Measurements from ENCODE around the gene DAGLB. TPM values are rescaled to one million over a fixed set of nuclear protein-coding genes. Genes with fewer than 3 reads are reported as not detected.
"Not testable (repeated sequence)": the region's sequence is repeated elsewhere in the genome, so short reads cannot be mapped to it uniquely, and the experiment has no call there.

DAGLB gene
- total and polyA plus RNA-seq, 7 experiments from 2014 or later, result 10.5 to 44.3 (median 37.7) TPM

DNA sequence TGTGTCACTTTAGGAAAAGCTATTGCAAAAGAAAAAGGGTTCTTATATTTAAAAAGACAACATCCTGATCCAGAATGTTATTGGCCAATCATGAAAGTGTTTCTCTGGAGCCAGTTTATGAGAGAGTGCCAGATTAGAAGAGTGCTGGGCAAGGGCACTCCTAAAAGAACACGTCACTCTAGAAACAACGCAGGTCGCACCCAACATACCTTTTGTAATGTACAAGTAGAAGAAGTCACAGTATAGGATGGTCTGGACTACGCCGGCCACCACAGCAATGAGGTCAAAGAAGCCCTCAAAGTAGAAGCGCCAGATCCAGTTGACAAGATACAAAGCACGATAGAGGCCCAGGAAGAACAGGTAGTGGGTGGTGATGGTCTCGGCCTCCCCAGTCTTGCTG is 18.1 kb upstream of the DAGLB start:
- peaks cover 0 to 6% (median 0%) of the 10 kb centered on the region in 7 donors for H3K4me1 Mint-ChIP-seq
- H3K36me3 Mint-ChIP-seq, result peaks cover 0 to 58% (median 34%) of the 10 kb centered on the region in 5 donors
- Histone ChIP-seq H3K27me3 (ENCODE audit: control insufficient read depth in 2 of 2, insufficient read depth in 2 of 2, low read length in 2 of 2) (no peaks in the 10 kb centered on the region), H3K4me3 (ENCODE audit: low read length) (no peak overlapping the region), H3K36me3 (ENCODE audit: control insufficient read depth in 2 of 3, insufficient read depth in 3 of 3, low read length in 3 of 3) (peaks cover 18 to 69% (median 23%) of the 10 kb centered on the region in 3 experiments), H3K9me3 (ENCODE audit: control insufficient read depth in 2 of 3, low read length in 3 of 3) (no peaks in the 10 kb centered on the region), H3K4me1 (ENCODE audit: control insufficient read depth in 2 of 2, insufficient read depth in 2 of 2, low read length in 2 of 2) (no peaks in the 10 kb centered on the region), H3K27ac (ENCODE audit: low read depth, low read length) (no peak overlapping the region)
- H3K27ac Mint-ChIP-seq, result peak overlapping the region in 1 of 9 donors; percentile 65
- ATAC-seq (no peak), DNase-seq (no peak)
- ChIA-PET CTCF (no interaction called here), POLR2A (no interaction called here)
- intact Hi-C loops (cut with micrococcal nuclease), result no loop called here
- H3K27me3 Mint-ChIP-seq, result no peaks in the 10 kb centered on the region
- no peaks in the 10 kb centered on the region for H3K9me3 Mint-ChIP-seq
- no peak overlapping the region for H3K4me3 Mint-ChIP-seq

DNA sequence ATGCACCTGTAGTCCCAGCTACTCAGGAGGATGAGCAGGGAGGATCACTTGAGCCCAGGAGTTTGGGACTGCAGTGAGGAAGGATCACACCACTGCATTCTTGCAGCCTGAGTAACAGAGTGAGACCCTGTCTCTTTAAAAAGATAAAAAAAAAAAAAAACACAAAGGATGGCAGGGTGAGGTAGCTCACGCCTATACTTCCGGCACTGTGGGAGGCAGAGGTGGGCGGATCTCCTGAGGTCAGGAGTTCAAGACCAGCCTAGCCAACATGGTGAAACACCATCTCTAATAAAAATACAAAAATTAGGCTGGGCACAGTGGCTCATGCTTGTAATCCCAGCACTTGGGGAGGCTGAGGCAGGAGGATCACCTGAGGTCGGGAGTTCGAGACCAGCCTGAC is 15.9 kb upstream of the DAGLB start:
- POLR2A ChIA-PET; H3K27me3 Mint-ChIP-seq; H3K27ac ChIP-seq (ENCODE audit: low read depth, low read length); H3K4me1 Mint-ChIP-seq; DNase-seq; H3K4me1 ChIP-seq (ENCODE audit: control insufficient read depth in 2 of 2, insufficient read depth in 2 of 2, low read length in 2 of 2); H3K9me3 ChIP-seq (ENCODE audit: control insufficient read depth in 2 of 3, low read length in 3 of 3); H3K4me3 Mint-ChIP-seq; H3K27me3 ChIP-seq (ENCODE audit: control insufficient read depth in 2 of 2, insufficient read depth in 2 of 2, low read length in 2 of 2); H3K9me3 Mint-ChIP-seq; H3K4me3 ChIP-seq (ENCODE audit: low read length); H3K27ac Mint-ChIP-seq; ATAC-seq; intact Hi-C loops (cut with micrococcal nuclease): not testable (repeated sequence)
- CTCF ChIA-PET, result interaction anchor here (0.6 kb wide), 2 partner anchors 466 to 710 kb away, joined by 3 read pairs; no protein-coding TSS in a partner anchor
- H3K36me3 Mint-ChIP-seq, result peaks cover 0 to 41% (median 23%) of the 10 kb centered on the region in 5 donors
- peaks cover 9 to 54% (median 17%) of the 10 kb centered on the region in 3 experiments for H3K36me3 ChIP-seq (ENCODE audit: control insufficient read depth in 2 of 3, insufficient read depth in 3 of 3, low read length in 3 of 3)

DNA sequence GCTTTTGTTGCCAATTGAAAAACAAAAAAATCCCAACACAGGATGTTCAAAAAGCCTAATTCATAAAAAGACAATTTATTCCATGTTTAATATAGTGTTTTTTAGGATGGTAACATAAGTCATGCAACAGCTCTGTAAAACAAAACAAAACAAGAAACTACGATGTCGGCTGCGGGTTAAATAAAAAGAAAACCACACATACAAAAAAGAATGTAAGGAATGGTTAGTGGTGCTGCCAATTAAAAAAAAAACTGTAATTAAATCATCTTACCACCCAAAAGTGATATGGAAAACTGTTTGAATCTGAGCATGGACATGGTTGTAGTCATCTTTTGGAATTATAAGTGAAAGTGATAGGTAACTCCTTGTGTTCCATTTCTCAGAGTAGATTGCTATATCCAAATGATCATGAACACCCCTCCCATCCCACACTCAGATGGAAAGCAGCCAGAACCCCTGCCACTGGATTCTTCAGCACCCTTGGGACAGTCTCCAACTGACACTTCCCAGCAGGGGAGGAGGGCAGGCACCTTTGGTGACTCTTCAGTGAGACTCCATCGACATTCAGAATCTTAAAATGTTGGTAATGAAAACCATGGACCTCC is 14.3 kb upstream of the DAGLB start:
- ATAC-seq (no peak), DNase-seq (no peak)
- H3K27ac ChIP-seq (ENCODE audit: low read depth, low read length), result no peak overlapping the region
- Mint-ChIP-seq H3K36me3 (peaks cover 0 to 29% (median 19%) of the 10 kb centered on the region in 5 donors), H3K9me3 (no peaks in the 10 kb centered on the region), H3K4me3 (no peak overlapping the region), H3K27ac (peak overlapping the region in 3 of 9 donors; percentile 59 to 73 (median 69)), H3K4me1 (peaks cover 0 to 6% (median 0%) of the 10 kb centered on the region in 7 donors), H3K27me3 (no peaks in the 10 kb centered on the region)
- POLR2A ChIA-PET, result no interaction called here
- no peaks in the 10 kb centered on the region for H3K4me1 ChIP-seq (ENCODE audit: control insufficient read depth in 2 of 2, insufficient read depth in 2 of 2, low read length in 2 of 2)
- intact Hi-C loops (cut with micrococcal nuclease), result no loop called here
- no peaks in the 10 kb centered on the region for H3K9me3 ChIP-seq (ENCODE audit: control insufficient read depth in 2 of 3, low read length in 3 of 3)
- H3K4me3 ChIP-seq (ENCODE audit: low read length), result no peak overlapping the region
- CTCF ChIA-PET, result no interaction called here
- H3K36me3 ChIP-seq (ENCODE audit: control insufficient read depth in 2 of 3, insufficient read depth in 3 of 3, low read length in 3 of 3), result peaks cover 9 to 40% (median 17%) of the 10 kb centered on the region in 3 experiments
- no peaks in the 10 kb centered on the region for H3K27me3 ChIP-seq (ENCODE audit: control insufficient read depth in 2 of 2, insufficient read depth in 2 of 2, low read length in 2 of 2)

DNA sequence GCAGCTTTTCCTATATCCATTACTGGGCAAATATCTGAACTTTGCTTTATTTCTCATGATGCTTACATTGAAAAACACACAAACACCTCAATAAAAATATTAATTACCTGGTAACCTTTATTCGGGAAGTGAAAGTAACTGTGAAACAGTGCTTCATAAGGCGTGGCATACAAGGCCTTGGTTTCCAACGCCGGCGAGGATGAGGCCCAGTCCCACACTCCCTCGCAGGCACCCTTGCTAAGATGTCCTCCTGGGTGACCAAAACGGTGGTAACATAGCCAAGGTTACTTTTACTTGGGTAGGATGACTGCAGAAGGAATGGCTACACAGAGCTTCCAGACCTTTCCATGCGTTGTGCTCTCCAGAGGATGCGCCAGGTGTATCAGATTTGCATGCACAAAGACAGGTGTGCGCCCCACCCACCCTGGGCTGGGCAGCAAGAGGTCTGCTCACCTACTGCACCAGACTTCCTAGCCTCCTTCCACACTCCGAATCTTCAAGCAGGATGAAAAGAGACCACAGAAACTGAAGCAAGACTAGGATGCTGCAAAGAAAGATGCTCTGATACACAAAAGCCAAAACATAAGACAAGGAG is 13.3 kb upstream of the DAGLB start:
- H3K27me3 Mint-ChIP-seq, result no peaks in the 10 kb centered on the region
- Histone ChIP-seq H3K4me3 (ENCODE audit: low read length) (no peak overlapping the region), H3K4me1 (ENCODE audit: control insufficient read depth in 2 of 2, insufficient read depth in 2 of 2, low read length in 2 of 2) (no peaks in the 10 kb centered on the region), H3K36me3 (ENCODE audit: control insufficient read depth in 2 of 3, insufficient read depth in 3 of 3, low read length in 3 of 3) (peaks cover 7 to 31% (median 15%) of the 10 kb centered on the region in 3 experiments), H3K27ac (ENCODE audit: low read depth, low read length) (no peak overlapping the region), H3K27me3 (ENCODE audit: control insufficient read depth in 2 of 2, insufficient read depth in 2 of 2, low read length in 2 of 2) (no peaks in the 10 kb centered on the region), H3K9me3 (ENCODE audit: control insufficient read depth in 2 of 3, low read length in 3 of 3) (no peaks in the 10 kb centered on the region)
- ChIA-PET POLR2A (no interaction called here), CTCF (interaction anchor here (1.0 kb wide), 1 partner anchor 15 kb away, joined by 3 read pairs; no protein-coding TSS in a partner anchor)
- no peak overlapping the region for H3K4me3 Mint-ChIP-seq
- ATAC-seq (no peak), DNase-seq (no peak)
- H3K36me3 Mint-ChIP-seq, result peaks cover 0 to 20% (median 14%) of the 10 kb centered on the region in 5 donors
- intact Hi-C loops (cut with micrococcal nuclease), result no loop called here
- no peaks in the 10 kb centered on the region for H3K9me3 Mint-ChIP-seq
- peaks cover 0 to 6% (median 0%) of the 10 kb centered on the region in 7 donors for H3K4me1 Mint-ChIP-seq
- H3K27ac Mint-ChIP-seq, result peak overlapping the region in 8 of 9 donors; percentile 53 to 84 (median 68)

DNA sequence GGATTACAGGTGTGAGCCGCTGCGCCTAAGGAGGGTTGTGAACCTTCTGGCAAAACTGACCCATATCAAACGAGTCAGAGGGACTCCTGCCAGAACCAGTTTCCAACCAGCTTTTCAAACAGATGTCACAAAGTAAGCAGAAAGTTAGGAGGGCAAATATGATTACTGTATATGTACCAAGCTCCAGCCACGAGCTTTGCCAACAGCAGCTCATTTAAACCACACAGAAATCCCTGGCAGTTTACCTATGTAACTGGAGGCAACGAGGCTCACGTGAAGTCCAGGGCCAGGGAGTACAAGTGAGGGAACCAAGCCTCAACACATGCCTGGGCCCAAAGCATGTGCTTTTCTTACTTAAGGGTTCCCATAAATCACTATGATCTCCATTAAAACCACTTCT is 12.5 kb upstream of the DAGLB start:
- no peak overlapping the region for H3K27ac ChIP-seq (ENCODE audit: low read depth, low read length)
- ATAC-seq (no peak), DNase-seq (no peak)
- intact Hi-C loops (cut with micrococcal nuclease), result no loop called here
- ChIA-PET POLR2A (interaction anchor here (0.6 kb wide), 1 partner anchor 33 kb away, joined by 4 read pairs; no protein-coding TSS in a partner anchor), CTCF (interaction anchor here (1.0 kb wide), 1 partner anchor 16 kb away, joined by 3 read pairs; no protein-coding TSS in a partner anchor)
- H3K4me3 ChIP-seq (ENCODE audit: low read length), result no peak overlapping the region
- H3K4me1 ChIP-seq (ENCODE audit: control insufficient read depth in 2 of 2, insufficient read depth in 2 of 2, low read length in 2 of 2), result no peaks in the 10 kb centered on the region
- peaks cover 0 to 6% (median 0%) of the 10 kb centered on the region in 7 donors for H3K4me1 Mint-ChIP-seq
- peak overlapping the region in 1 of 10 donors; percentile 41 for H3K4me3 Mint-ChIP-seq
- no peaks in the 10 kb centered on the region for H3K9me3 Mint-ChIP-seq
- no peaks in the 10 kb centered on the region for H3K27me3 ChIP-seq (ENCODE audit: control insufficient read depth in 2 of 2, insufficient read depth in 2 of 2, low read length in 2 of 2)
- H3K36me3 ChIP-seq (ENCODE audit: control insufficient read depth in 2 of 3, insufficient read depth in 3 of 3, low read length in 3 of 3), result peaks cover 0 to 23% (median 7%) of the 10 kb centered on the region in 3 experiments
- peaks cover 0 to 12% (median 6%) of the 10 kb centered on the region in 5 donors for H3K36me3 Mint-ChIP-seq
- no peaks in the 10 kb centered on the region for H3K27me3 Mint-ChIP-seq
- no peak overlapping the region for H3K27ac Mint-ChIP-seq
- no peaks in the 10 kb centered on the region for H3K9me3 ChIP-seq (ENCODE audit: control insufficient read depth in 2 of 3, low read length in 3 of 3)

DNA sequence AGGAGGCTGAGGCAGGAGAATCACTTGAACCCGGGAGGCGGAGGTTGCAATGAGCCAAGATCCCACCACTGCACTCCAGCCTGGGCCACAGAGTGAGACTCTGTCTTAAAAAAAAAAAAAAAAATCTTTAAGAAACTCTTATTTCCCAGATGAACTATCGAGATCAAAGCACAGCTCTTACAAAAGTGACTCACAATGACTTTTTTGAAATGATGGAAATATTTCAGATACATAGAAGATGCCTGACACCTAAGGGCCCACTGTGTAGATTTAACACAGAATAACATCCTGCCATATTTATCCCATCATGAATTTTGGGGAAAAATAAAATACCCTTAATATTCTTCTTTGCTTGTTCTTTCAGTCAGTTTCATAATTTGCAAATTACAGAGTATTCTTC is 10.9 kb upstream of the DAGLB start:
- H3K36me3 ChIP-seq (ENCODE audit: control insufficient read depth in 2 of 3, insufficient read depth in 3 of 3, low read length in 3 of 3), result peaks cover 0 to 21% (median 7%) of the 10 kb centered on the region in 3 experiments
- H3K4me1 ChIP-seq (ENCODE audit: control insufficient read depth in 2 of 2, insufficient read depth in 2 of 2, low read length in 2 of 2); H3K27me3 Mint-ChIP-seq; H3K4me3 ChIP-seq (ENCODE audit: low read length); H3K27me3 ChIP-seq (ENCODE audit: control insufficient read depth in 2 of 2, insufficient read depth in 2 of 2, low read length in 2 of 2); ATAC-seq; H3K27ac ChIP-seq (ENCODE audit: low read depth, low read length); H3K9me3 ChIP-seq (ENCODE audit: control insufficient read depth in 2 of 3, low read length in 3 of 3); DNase-seq; intact Hi-C loops (cut with micrococcal nuclease); H3K4me1 Mint-ChIP-seq; H3K9me3 Mint-ChIP-seq; H3K4me3 Mint-ChIP-seq: not testable (repeated sequence)
- Mint-ChIP-seq H3K36me3 (peaks cover 0 to 11% (median 6%) of the 10 kb centered on the region in 5 donors), H3K27ac (peak overlapping the region in 1 of 9 donors; percentile 18)
- POLR2A ChIA-PET, result interaction anchor here (0.7 to 1.0 kb wide), 2 partner anchors 16 to 52 kb away, joined by 3 read pairs; no protein-coding TSS in a partner anchor
- CTCF ChIA-PET, result interaction anchor here (0.6 kb wide), 1 partner anchor 107 kb away, joined by 5 read pairs; no protein-coding TSS in a partner anchor
